ENCODE results near the gene PABPN1L.
"Not testable (repeated sequence)": the region's sequence is repeated elsewhere in the genome, so short reads cannot be mapped to it uniquely, and the experiment has no call there.

PABPN1L gene

GRCh38 chr16:88899901-88900661 is 33.6 kb upstream of the PABPN1L start:
- DNase-seq = no peak

GRCh38 chr16:88897696-88898425 is 31.4 kb upstream of the PABPN1L start:
- no peak for DNase-seq

- no peak for DNase-seq
Observed at GRCh38 chr16:88896238-88897070, 30.0 kb upstream of the PABPN1L start.

GRCh38 chr16:88895335-88895734 is 28.9 kb upstream of the PABPN1L start:
- no peak for DNase-seq

- DNase-seq = no peak
Observed at GRCh38 chr16:88894681-88895300, 28.3 kb upstream of the PABPN1L start.

GRCh38 chr16:88894266-88894665 is 27.8 kb upstream of the PABPN1L start:
- DNase-seq = not testable (repeated sequence)

GRCh38 chr16:88893127-88893968 is 26.9 kb upstream of the PABPN1L start:
- DNase-seq = no peak

- no peak for DNase-seq
Observed at GRCh38 chr16:88892065-88892464, 25.6 kb upstream of the PABPN1L start.

- DNase-seq = no peak
Observed at GRCh38 chr16:88891083-88891482, 24.6 kb upstream of the PABPN1L start.

GRCh38 chr16:88889702-88890352 is 23.4 kb upstream of the PABPN1L start:
- not testable (repeated sequence) for DNase-seq

- DNase-seq = no peak
Observed at GRCh38 chr16:88888461-88889387, 22.3 kb upstream of the PABPN1L start.

GRCh38 chr16:88888057-88888456 is 21.6 kb upstream of the PABPN1L start:
- DNase-seq = no peak

- no peak for DNase-seq
Observed at GRCh38 chr16:88886845-88887521, 20.5 kb upstream of the PABPN1L start.

- DNase-seq = no peak
Observed at GRCh38 chr16:88886420-88886844, 20.0 kb upstream of the PABPN1L start.

- DNase-seq = no peak
Observed at GRCh38 chr16:88885693-88886280, 19.3 kb upstream of the PABPN1L start.

- DNase-seq = no peak
Observed at GRCh38 chr16:88884569-88885271, 18.3 kb upstream of the PABPN1L start.

- no peak for DNase-seq
Observed at GRCh38 chr16:88883946-88884345, 17.5 kb upstream of the PABPN1L start.

- DNase-seq = no peak
Observed at GRCh38 chr16:88883117-88883895, 16.8 kb upstream of the PABPN1L start.
